GM10266 (cell line): ENCODE results near the gene G3BP2.

Source experiments
- DNase-seq: peaks from one replicate; pipeline ENCODE4 v3.0.0; 2012; ENCODE audit errors: extremely low spot score
- CTCF ChIP-seq: IDR thresholded peaks from 2 replicates; pipeline ENCODE4 v1.5.1; 2012; ENCODE audit warnings: mild to moderate bottlenecking, low read depth; ENCODE audit not compliant: control insufficient read depth, insufficient read depth; ENCODE audit errors: missing control alignments

The G3BP2 gene

GRCh38 chr4:75634951-75635350, 38.3 kb downstream of the G3BP2 start:
- no peak for DNase-seq
- no peak for TF ChIP-seq CTCF

GRCh38 chr4:75634281-75634680, 38.9 kb downstream of the G3BP2 start:
- no peak for TF ChIP-seq CTCF

GRCh38 chr4:75633846-75634245, 39.4 kb downstream of the G3BP2 start:
- no peak for TF ChIP-seq CTCF

More at GRCh38 chr4:75634281-75634680, 38.9 kb downstream of the G3BP2 start:
- DNase-seq: no peak

GRCh38 chr4:75630937-75631329, 42.3 kb downstream of the G3BP2 start:
- DNase-seq: no peak
- TF ChIP-seq CTCF: no peak

More at GRCh38 chr4:75633846-75634245, 39.4 kb downstream of the G3BP2 start:
- DNase-seq: no peak

GRCh38 chr4:75630174-75630936, 42.9 kb downstream of the G3BP2 start, which contains the start of gene CDKL2:
TSS of gene CDKL2 (minus strand) at chr4:75630528. CDS start at chr4:75625988, 4,540 bp downstream.
- DNase-seq: peak; percentile 89
- no peak for TF ChIP-seq CTCF

- DNase-seq: no peak
- TF ChIP-seq CTCF: no peak
These were observed 44.0 kb downstream of the G3BP2 start for GRCh38 chr4:75629239-75629638.

- DNase-seq: no peak
- TF ChIP-seq CTCF: no peak
These were observed 50.2 kb downstream of the G3BP2 start for GRCh38 chr4:75623026-75623425.
